ENCODE results near the gene HECTD4. TPM values are rescaled to one million over a fixed set of nuclear protein-coding genes. Genes with fewer than 3 reads are reported as not detected.
"Not testable (repeated sequence)": the region's sequence is repeated elsewhere in the genome, so short reads cannot be mapped to it uniquely, and the experiment has no call there.

The HECTD4 gene
- total RNA-seq, 1 donor from 2014 or later, result 35.1 TPM

DNA sequence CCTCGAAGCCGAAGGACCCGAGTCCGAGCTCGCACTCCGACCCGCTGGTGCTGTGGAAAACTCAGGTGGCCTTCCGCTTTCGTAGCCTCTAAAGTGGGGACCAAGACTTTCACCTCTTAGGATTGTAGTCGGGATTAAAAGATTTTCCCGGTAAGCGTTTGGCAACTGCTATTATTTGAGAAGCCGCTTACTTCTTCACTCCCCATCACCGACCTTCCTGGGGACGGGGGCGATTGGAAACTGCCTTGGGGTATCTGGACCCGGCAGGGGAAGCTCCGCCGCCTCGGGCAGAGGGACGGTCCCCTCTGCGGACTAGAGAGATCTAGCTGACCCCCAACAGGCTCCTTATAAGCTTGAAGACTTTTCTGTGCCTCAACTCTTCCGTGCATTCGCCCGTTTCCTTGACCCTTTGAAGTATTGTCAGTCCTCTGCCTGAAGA, 256.2 kb downstream of the HECTD4 start:
- DNase-seq (ENCODE audit: extremely low read depth, low read depth, low spot score), result no peak

GRCh38 chr12:112125250-112125999, 256.8 kb downstream of the HECTD4 start, which contains the start of gene TRAFD1:
TRAFD1 (plus strand) TSS chr12:112125560; CDS start chr12:112130523, 4,963 bp downstream.
- no peak for DNase-seq (ENCODE audit: extremely low read depth, low read depth, low spot score)

- no peak for DNase-seq (ENCODE audit: extremely low read depth, low read depth, low spot score)
Measured at GRCh38 chr12:112124918-112125249, 257.3 kb downstream of the HECTD4 start.

GRCh38 chr12:112122823-112123690, 259.2 kb downstream of the HECTD4 start:
- no peak for DNase-seq (ENCODE audit: extremely low read depth, low read depth, low spot score)

DNA sequence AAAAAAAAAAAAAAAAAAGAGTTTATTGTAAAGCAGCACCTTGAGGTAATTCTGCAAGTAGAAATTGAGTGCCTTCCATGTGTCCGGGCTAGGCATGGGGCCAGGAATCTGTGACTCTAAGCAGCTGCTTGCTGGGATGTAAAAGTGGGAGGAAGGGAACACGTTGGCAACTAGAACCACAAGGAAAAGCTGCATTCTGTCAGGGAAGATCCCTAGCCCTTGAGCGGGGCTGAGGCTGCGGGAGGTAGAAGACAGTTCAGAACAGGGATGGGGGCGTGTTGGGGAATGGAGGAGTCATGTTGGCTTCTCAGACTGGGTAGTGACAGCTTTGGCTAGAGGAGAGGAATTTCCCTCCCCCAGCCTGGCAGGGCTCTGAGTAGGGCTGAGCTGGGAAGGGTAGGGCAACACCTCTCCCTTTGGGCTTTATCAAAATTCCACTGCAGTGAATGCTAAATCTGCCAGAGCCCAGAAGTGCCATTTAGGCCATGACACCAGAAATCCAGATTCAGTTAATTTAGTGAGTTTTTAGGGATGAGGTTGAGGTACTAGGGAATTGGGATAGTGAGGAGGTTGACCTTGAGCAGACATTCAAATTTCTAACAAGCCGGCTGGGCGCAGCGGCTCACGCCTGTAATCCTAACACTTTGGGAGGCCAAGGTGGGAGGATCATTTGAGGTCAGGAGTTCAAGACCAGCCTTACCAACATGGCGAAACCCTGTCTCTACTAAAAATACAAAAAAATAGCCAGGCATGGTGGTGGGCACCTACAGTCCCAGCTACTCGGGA, 260.3 kb downstream of the HECTD4 start:
- DNase-seq (ENCODE audit: extremely low read depth, low read depth, low spot score), result no peak

DNA sequence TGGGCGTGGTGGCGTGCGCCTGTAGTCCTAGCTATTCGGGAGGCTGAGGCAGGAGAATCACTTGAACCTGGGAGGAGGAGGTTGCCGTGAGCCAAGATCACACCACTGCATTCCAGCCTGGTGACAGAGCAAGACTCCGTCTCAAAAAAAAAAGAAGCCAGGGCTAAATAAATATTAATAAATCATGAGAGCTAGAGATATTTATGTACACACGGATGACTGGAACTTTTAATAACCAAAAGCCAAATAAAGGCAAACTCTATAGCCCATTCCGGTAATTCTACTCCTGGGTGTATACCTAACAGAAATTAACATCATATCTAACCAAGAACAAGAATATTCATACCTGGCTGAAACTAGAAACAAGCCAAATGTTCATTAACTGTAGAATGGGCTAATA, 264.5 kb downstream of the HECTD4 start:
- no peak for DNase-seq (ENCODE audit: extremely low read depth, low read depth, low spot score)

DNA sequence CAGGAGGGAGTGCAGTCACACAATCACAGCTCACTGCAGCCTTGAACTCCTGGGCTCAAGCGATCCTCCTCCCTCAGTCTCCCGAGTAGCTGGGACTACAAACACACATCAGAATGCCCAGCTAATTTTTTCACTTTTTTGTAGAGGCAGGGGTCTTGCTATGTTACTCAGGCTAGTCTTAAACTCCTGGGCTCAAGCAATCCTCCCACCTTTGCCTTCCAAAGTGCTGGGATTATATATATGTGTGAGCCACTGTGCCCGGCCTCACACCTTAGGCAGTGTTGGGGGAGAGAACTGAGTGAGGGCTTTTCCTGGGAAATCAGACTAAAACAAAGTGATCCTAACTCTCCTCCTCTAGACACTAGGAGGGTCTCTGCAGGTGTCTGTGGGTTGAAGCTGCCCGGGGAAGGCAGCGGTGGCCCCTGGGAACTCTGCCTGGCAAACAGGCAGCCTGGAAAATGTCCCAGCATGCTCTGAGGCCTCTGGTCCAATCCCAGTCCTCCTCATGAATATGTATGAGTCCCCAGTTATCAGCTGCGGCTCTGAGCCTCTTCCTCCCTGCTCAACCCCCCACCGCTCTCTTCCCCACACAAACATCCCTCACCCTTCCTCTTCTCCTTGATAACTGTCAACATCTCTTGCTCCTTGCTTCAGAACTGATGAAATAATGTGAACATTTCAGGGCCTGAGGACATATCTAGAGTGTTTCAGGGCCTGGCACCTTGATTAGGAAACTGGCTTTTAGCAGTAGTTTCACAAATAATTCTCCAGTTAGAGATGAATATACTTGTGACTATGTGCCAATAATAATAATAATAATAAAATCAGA, 265.8 kb downstream of the HECTD4 start:
- DNase-seq (ENCODE audit: extremely low read depth, low read depth, low spot score), result no peak

- DNase-seq (ENCODE audit: extremely low read depth, low read depth, low spot score), result no peak
Measured at GRCh38 chr12:112115259-112116045, 266.8 kb downstream of the HECTD4 start.

DNA sequence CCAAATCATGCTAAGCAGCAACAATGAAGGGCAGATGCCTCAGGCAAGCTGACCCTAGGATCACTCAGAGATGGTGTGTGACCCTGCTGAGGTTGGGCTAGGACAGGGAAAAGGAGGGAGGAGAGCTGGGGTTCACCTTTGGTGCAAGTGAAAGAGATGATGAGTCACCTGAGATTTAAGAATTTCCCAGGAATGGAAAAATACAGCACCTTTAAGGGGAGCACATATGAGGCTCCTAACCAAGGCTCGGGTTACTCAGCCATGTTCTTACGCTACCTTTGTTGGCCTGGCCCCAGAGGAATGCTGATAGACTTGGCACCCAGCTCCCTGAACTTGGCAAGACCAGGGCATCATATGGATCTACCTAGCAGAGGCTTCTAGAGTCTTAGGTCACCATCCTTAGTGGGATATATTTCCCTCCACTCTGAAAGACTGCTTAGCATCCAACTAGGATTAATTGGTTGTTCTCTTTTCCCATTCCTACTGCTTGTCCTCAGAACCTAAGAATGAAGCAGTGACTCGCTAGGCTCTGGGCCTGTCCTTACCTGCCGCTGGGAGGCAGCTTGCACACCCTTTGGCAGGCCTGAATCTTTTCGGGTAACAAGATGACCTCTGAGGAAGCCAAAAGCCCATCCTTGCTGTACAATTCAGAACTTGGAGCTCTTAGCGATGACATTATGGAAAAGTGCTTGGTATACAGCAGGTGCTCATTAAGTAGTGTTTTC, 269.7 kb downstream of the HECTD4 start:
- no peak for DNase-seq (ENCODE audit: extremely low read depth, low read depth, low spot score)

DNA sequence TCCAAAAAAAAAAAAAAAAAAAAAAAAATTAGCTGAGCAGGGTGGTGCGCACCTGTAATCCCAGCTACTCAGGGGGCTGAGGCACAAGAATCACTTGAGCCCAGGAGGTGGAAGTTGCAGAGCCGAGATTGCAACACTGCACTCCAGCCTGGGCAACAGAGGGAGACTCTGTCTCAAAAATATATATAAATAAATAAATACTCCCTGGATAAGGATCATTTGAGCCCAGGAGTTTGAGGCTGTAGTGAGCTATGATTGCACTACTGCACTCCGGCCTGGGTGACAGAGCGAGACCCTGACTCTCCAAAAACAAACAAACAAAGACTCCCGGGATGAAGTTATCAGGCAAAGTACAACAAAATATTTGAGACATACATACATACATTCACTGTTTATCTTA, 270.3 kb downstream of the HECTD4 start:
- no peak for DNase-seq (ENCODE audit: extremely low read depth, low read depth, low spot score)

GRCh38 chr12:112110787-112111662, 271.2 kb downstream of the HECTD4 start:
- not testable (repeated sequence) for DNase-seq (ENCODE audit: extremely low read depth, low read depth, low spot score)

Other genes with a start within 250 kb of the HECTD4 start
- 1,135 and 1,523 TPM in 2 replicates for gene RPL6, start 27.2 kb upstream of the HECTD4 start, total RNA-seq
- gene PTPN11, start 36.5 kb upstream of the HECTD4 start, total RNA-seq, result 78.4 and 82.7 TPM in 2 replicates